GM04504 (cell line): Measurements from ENCODE around the gene G2E3.
A peak's percentile ranks its signal among the peaks of the same experiment; 100 is the strongest.
"Not testable (repeated sequence)": the region's sequence is repeated elsewhere in the genome, so short reads cannot be mapped to it uniquely, and the experiment has no call there.

Source experiments
- DNase-seq: peaks from one replicate; pipeline ENCODE4 v3.0.0-alpha.2; 2012; ENCODE audit warnings: low read depth

G2E3 gene

GRCh38 chr14:30607156-30607780 is 48.3 kb downstream of the G2E3 start:
- DNase-seq: no peak

GRCh38 chr14:30608533-30609006 is 49.6 kb downstream of the G2E3 start:
- DNase-seq: peak; percentile 15

GRCh38 chr14:30610787-30611343 is 51.9 kb downstream of the G2E3 start:
- DNase-seq: no peak

- DNase-seq: no peak
Observed at GRCh38 chr14:30614155-30614554, 55.2 kb downstream of the G2E3 start.

- DNase-seq: no peak
Observed at GRCh38 chr14:30620178-30620577, 61.2 kb downstream of the G2E3 start.

GRCh38 chr14:30621354-30621939 is 62.5 kb downstream of the G2E3 start:
- DNase-seq: no peak

GRCh38 chr14:30621940-30622830 is 63.2 kb downstream of the G2E3 start, which contains the start of gene SCFD1:
Gene SCFD1, plus strand, starts transcription at chr14:30622319. Its CDS starts 20 bp downstream, at chr14:30622339.
- DNase-seq: peak; percentile 74

- DNase-seq: no peak
Observed at GRCh38 chr14:30623412-30624131, 64.6 kb downstream of the G2E3 start.

- DNase-seq: no peak
Observed at GRCh38 chr14:30624132-30624423, 65.1 kb downstream of the G2E3 start.

- DNase-seq: no peak
Observed at GRCh38 chr14:30625533-30625932, 66.6 kb downstream of the G2E3 start.

- DNase-seq: not testable (repeated sequence)
Observed at GRCh38 chr14:30629432-30629831, 70.5 kb downstream of the G2E3 start.

- no peak for DNase-seq
Observed at GRCh38 chr14:30630248-30630647, 71.3 kb downstream of the G2E3 start.

GRCh38 chr14:30632730-30633129 is 73.8 kb downstream of the G2E3 start:
- DNase-seq: no peak

- DNase-seq: no peak
Observed at GRCh38 chr14:30638926-30639325, 80.0 kb downstream of the G2E3 start.

- DNase-seq: no peak
Observed at GRCh38 chr14:30641207-30641606, 82.2 kb downstream of the G2E3 start.

- DNase-seq: not testable (repeated sequence)
Observed at GRCh38 chr14:30644462-30644861, 85.5 kb downstream of the G2E3 start.

GRCh38 chr14:30645600-30645999 is 86.6 kb downstream of the G2E3 start:
- no peak for DNase-seq

- DNase-seq: no peak
Observed at GRCh38 chr14:30648471-30648870, 89.5 kb downstream of the G2E3 start.

- DNase-seq: no peak
Observed at GRCh38 chr14:30651937-30652336, 93.0 kb downstream of the G2E3 start.

GRCh38 chr14:30655124-30655523 is 96.2 kb downstream of the G2E3 start:
- DNase-seq: no peak

- DNase-seq: no peak
Observed at GRCh38 chr14:30655658-30656057, 96.7 kb downstream of the G2E3 start.

GRCh38 chr14:30656190-30656632 is 97.3 kb downstream of the G2E3 start:
- peak; percentile 15 for DNase-seq
